Fibroblast of lung (primary cell): ENCODE measurements around the gene KIRREL3. TPM values are rescaled to one million over a fixed set of nuclear protein-coding genes. Genes with fewer than 3 reads are reported as not detected.

ENCODE experiments used
- DNase-seq, 2 donors: peaks; one replicate each; pipeline versions ENCODE4 v3.0.0 to v3.0.0-alpha.2; 2010; ENCODE audit warnings: low read depth in 2 of 2
- H2AFZ ChIP-seq: 2 replicates; pipeline ENCODE4 v1.5.1; 2012; ENCODE audit warnings: low read length, control low read depth, inconsistent platforms
- H3K27ac ChIP-seq: 2 replicates; pipeline ENCODE4 v1.5.1; 2011; ENCODE audit warnings: low read length, control low read depth; ENCODE audit not compliant: insufficient read depth
- H3K27me3 ChIP-seq: 2 replicates; pipeline ENCODE4 v1.5.1; 2011; ENCODE audit warnings: mild to moderate bottlenecking, low read length; ENCODE audit not compliant: control insufficient read depth, insufficient read depth
- H3K36me3 ChIP-seq: 2 replicates; pipeline ENCODE4 v1.5.1; 2011; ENCODE audit warnings: low read length; ENCODE audit not compliant: control insufficient read depth, insufficient read depth
- H3K4me1 ChIP-seq: 2 replicates; pipeline ENCODE4 v1.5.1; 2011; ENCODE audit warnings: low read length; ENCODE audit not compliant: control insufficient read depth, insufficient read depth; ENCODE audit errors: extremely low read depth
- H3K4me2 ChIP-seq: 2 replicates; pipeline ENCODE4 v1.5.1; 2011; ENCODE audit warnings: low read length, control low read depth; ENCODE audit not compliant: insufficient read depth; ENCODE audit errors: extremely low read depth
- H3K4me3 ChIP-seq, 4 experiments: fragments of 200-600 bp in 1 of 4; sonication (generic) in 1 of 4; replicated peaks in 1 of 4; 2 replicates each; pipeline ENCODE4 v1.5.1; 2011 to 2016; ENCODE audit warnings: low read length in 4 of 4, low read depth in 3 of 4, mild to moderate bottlenecking in 3 of 4, control low read depth in 2 of 4, inconsistent platforms in 1 of 4, mixed read lengths in 1 of 4; ENCODE audit not compliant: insufficient read depth in 1 of 4; ENCODE audit errors: control extremely low read depth in 1 of 4
- H3K79me2 ChIP-seq: 2 replicates; pipeline ENCODE4 v1.5.1; 2012; ENCODE audit warnings: mild to moderate bottlenecking, low read length, inconsistent platforms; ENCODE audit not compliant: control insufficient read depth, insufficient read depth
- H3K9ac ChIP-seq: 2 replicates; pipeline ENCODE4 v1.5.1; 2011; ENCODE audit warnings: mild to moderate bottlenecking, low read length, control low read depth; ENCODE audit not compliant: insufficient read depth
- H3K9me3 ChIP-seq: 2 replicates; pipeline ENCODE4 v1.5.1; 2012; ENCODE audit warnings: low read depth, low read length; ENCODE audit not compliant: control insufficient read depth, insufficient read depth
- H4K20me1 ChIP-seq: 2 replicates; pipeline ENCODE4 v1.5.1; 2011; ENCODE audit warnings: low read length; ENCODE audit not compliant: control insufficient read depth, insufficient read depth; ENCODE audit errors: extremely low read depth
- EZH2 ChIP-seq: IDR thresholded peaks from 2 replicates; pipeline ENCODE4 v1.5.1; 2012; ENCODE audit warnings: low read length, control low read depth, mild to moderate bottlenecking; ENCODE audit errors: missing control alignments
- polyA plus RNA-seq, 2 donors: library from polyadenylated mRNA; depleted of rRNA in 1 of 2; stranded (reverse) in 1 of 2; unstranded in 1 of 2; fragments of >200 nt; gene quantifications; 2 replicates each; pipeline ENCODE4 v1.2.1, GENCODE V29; 2011 to 2012; ENCODE audit warnings: missing spikeins in 1 of 2
- total RNA-seq: library from RNA; depleted of rRNA; stranded (reverse); fragments of >200 nt; gene quantifications from 2 replicates; pipeline ENCODE4 v1.2.1, GENCODE V29; 2014
- TF ChIP-seq, protein P1 (sequence below), 2 donors: IDR thresholded peaks in 1 of 2; conservative IDR thresholded peaks in 1 of 2; 1 replicate in 1 of 2; 2 replicates in 1 of 2; pipeline ENCODE4 v1.5.1; 2011 to 2012; ENCODE audit warnings: low read length in 2 of 2, control low read depth in 1 of 2, inconsistent platforms in 1 of 2, low read depth in 1 of 2, mild to moderate bottlenecking in 1 of 2

Gene KIRREL3
- total and polyA plus RNA-seq, 2 donors (not counting 1 experiment from before 2014, with no cell fraction given): 2.8 to 6.1 TPM

- DNase-seq: no peak
- no peak overlapping the region for H3K9ac ChIP-seq
- H3K79me2 ChIP-seq: no peaks in the 10 kb centered on the region
- no peaks in the 10 kb centered on the region for H3K36me3 ChIP-seq
- H4K20me1 ChIP-seq: no peaks in the 10 kb centered on the region
- H2AFZ ChIP-seq: no peak overlapping the region
- no peak overlapping the region for H3K27ac ChIP-seq
- TF ChIP-seq, protein P1, sequence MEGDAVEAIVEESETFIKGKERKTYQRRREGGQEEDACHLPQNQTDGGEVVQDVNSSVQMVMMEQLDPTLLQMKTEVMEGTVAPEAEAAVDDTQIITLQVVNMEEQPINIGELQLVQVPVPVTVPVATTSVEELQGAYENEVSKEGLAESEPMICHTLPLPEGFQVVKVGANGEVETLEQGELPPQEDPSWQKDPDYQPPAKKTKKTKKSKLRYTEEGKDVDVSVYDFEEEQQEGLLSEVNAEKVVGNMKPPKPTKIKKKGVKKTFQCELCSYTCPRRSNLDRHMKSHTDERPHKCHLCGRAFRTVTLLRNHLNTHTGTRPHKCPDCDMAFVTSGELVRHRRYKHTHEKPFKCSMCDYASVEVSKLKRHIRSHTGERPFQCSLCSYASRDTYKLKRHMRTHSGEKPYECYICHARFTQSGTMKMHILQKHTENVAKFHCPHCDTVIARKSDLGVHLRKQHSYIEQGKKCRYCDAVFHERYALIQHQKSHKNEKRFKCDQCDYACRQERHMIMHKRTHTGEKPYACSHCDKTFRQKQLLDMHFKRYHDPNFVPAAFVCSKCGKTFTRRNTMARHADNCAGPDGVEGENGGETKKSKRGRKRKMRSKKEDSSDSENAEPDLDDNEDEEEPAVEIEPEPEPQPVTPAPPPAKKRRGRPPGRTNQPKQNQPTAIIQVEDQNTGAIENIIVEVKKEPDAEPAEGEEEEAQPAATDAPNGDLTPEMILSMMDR (conservative IDR thresholded peaks at IDR 0.05 in 1 of 2, IDR thresholded peaks at IDR 0.05 in 1 of 2; ENCODE audit: low read depth in 1 of 2, low read length in 2 of 2): no peak
- TF ChIP-seq EZH2: no peak
- no peaks in the 10 kb centered on the region for H3K27me3 ChIP-seq
- H3K9me3 ChIP-seq: no peaks in the 10 kb centered on the region
- H3K4me1 ChIP-seq: no peaks in the 10 kb centered on the region
- no peak overlapping the region for H3K4me3 ChIP-seq
- no peak overlapping the region for H3K4me2 ChIP-seq
These were observed 401.2 kb downstream of the KIRREL3 start for GRCh38 chr11:126599217-126599897.

GRCh38 chr11:126598344-126599216 lies 402.0 kb downstream of the KIRREL3 start:
- Histone ChIP-seq H3K27ac (no peak overlapping the region), H3K4me3 (no peak overlapping the region), H2AFZ (no peak overlapping the region), H3K9ac (no peak overlapping the region), H3K4me2 (no peak overlapping the region), H3K79me2 (no peaks in the 10 kb centered on the region), H3K36me3 (no peaks in the 10 kb centered on the region), H3K9me3 (no peaks in the 10 kb centered on the region), H4K20me1 (no peaks in the 10 kb centered on the region), H3K4me1 (no peaks in the 10 kb centered on the region), H3K27me3 (no peaks in the 10 kb centered on the region)
- no peak for DNase-seq
- TF ChIP-seq, protein P1 (conservative IDR thresholded peaks at IDR 0.05 in 1 of 2, IDR thresholded peaks at IDR 0.05 in 1 of 2; ENCODE audit: low read depth in 1 of 2, low read length in 2 of 2): no peak
- no peak for TF ChIP-seq EZH2

GRCh38 chr11:126597041-126597440 lies 403.5 kb downstream of the KIRREL3 start:
- TF ChIP-seq EZH2: no peak
- TF ChIP-seq, protein P1 (conservative IDR thresholded peaks at IDR 0.05 in 1 of 2, IDR thresholded peaks at IDR 0.05 in 1 of 2; ENCODE audit: low read depth in 1 of 2, low read length in 2 of 2): no peak
- Histone ChIP-seq H2AFZ (no peak overlapping the region), H3K9me3 (no peaks in the 10 kb centered on the region), H3K4me1 (no peaks in the 10 kb centered on the region), H3K4me2 (no peak overlapping the region), H3K9ac (no peak overlapping the region), H3K36me3 (no peaks in the 10 kb centered on the region), H4K20me1 (no peaks in the 10 kb centered on the region), H3K27ac (no peak overlapping the region), H3K79me2 (no peaks in the 10 kb centered on the region), H3K27me3 (no peaks in the 10 kb centered on the region), H3K4me3 (no peak overlapping the region)
- no peak for DNase-seq
